HG03469 (cell line): ENCODE measurements around the gene IDE.
"Not testable (repeated sequence)": the region's sequence is repeated elsewhere in the genome, so short reads cannot be mapped to it uniquely, and the experiment has no call there.

Experiments used
- ATAC-seq: cut with Tn5 transposase; IDR thresholded peaks from one replicate; pipeline ENCODE4 v1.9.1; 2021; ENCODE audit warnings: mild to moderate bottlenecking, moderate library complexity, moderate number of reproducible peaks; ENCODE audit not compliant: unreplicated experiment

The IDE gene

GRCh38 chr10:92493362-92493761 lies 80.5 kb downstream of the IDE start:
- ATAC-seq: no peak

GRCh38 chr10:92492748-92493240 lies 81.1 kb downstream of the IDE start:
- no peak for ATAC-seq

GRCh38 chr10:92490387-92490786 lies 83.5 kb downstream of the IDE start:
- no peak for ATAC-seq

- no peak for ATAC-seq
These were observed 87.3 kb downstream of the IDE start for GRCh38 chr10:92486637-92487036.

- ATAC-seq: no peak
These were observed 90.4 kb downstream of the IDE start for GRCh38 chr10:92483539-92483938.

GRCh38 chr10:92480413-92480812 lies 93.5 kb downstream of the IDE start:
- no peak for ATAC-seq

- no peak for ATAC-seq
These were observed 94.3 kb downstream of the IDE start for GRCh38 chr10:92479547-92479946.

- ATAC-seq: no peak
These were observed 95.4 kb downstream of the IDE start for GRCh38 chr10:92478536-92478935.

- ATAC-seq: no peak
These were observed 98.5 kb downstream of the IDE start for GRCh38 chr10:92475357-92475868.

GRCh38 chr10:92470026-92470425 lies 103.9 kb downstream of the IDE start:
- ATAC-seq: no peak

GRCh38 chr10:92464364-92464763 lies 109.5 kb downstream of the IDE start:
- no peak for ATAC-seq

GRCh38 chr10:92463582-92463981 lies 110.3 kb downstream of the IDE start:
- ATAC-seq: no peak

- not testable (repeated sequence) for ATAC-seq
These were observed 118.9 kb downstream of the IDE start for GRCh38 chr10:92454955-92455354.

GRCh38 chr10:92452313-92452712 lies 121.6 kb downstream of the IDE start:
- ATAC-seq: no peak

GRCh38 chr10:92451431-92451830 lies 122.5 kb downstream of the IDE start:
- no peak for ATAC-seq

GRCh38 chr10:92450896-92451295 lies 123.0 kb downstream of the IDE start:
- no peak for ATAC-seq

- ATAC-seq: no peak
These were observed 133.3 kb downstream of the IDE start for GRCh38 chr10:92440578-92440977.

- ATAC-seq: no peak
These were observed 135.7 kb downstream of the IDE start for GRCh38 chr10:92438220-92438619.

- no peak for ATAC-seq
These were observed 137.3 kb downstream of the IDE start for GRCh38 chr10:92436611-92437010.

- ATAC-seq: not testable (repeated sequence)
These were observed 137.8 kb downstream of the IDE start for GRCh38 chr10:92436065-92436464.

GRCh38 chr10:92434385-92434784 lies 139.5 kb downstream of the IDE start:
- no peak for ATAC-seq

- no peak for ATAC-seq
These were observed 141.3 kb downstream of the IDE start for GRCh38 chr10:92432596-92432995.

- ATAC-seq: no peak
These were observed 143.8 kb downstream of the IDE start for GRCh38 chr10:92430103-92430502.
